OCI-LY3 (cell line): Measurements from ENCODE around the gene PRDM16.

Source experiments
- CTCF ChIP-seq: fragments of 200-600, 300-600 bp; sonication (generic); IDR thresholded peaks from 2 replicates; pipeline ENCODE4 v1.5.1; 2014; ENCODE audit warnings: antibody characterized with exemption, low read length, low read depth
- EZH2phosphoT487 ChIP-seq: fragments of 200-600 bp; shearing (Covaris generic); IDR thresholded peaks from 2 replicates; pipeline ENCODE4 v1.6.1; 2018; ENCODE audit warnings: antibody characterized with exemption, mixed run types, low read depth

GRCh38 chr1:3197781-3198316, 128.8 kb downstream of the PRDM16 start:
- TF ChIP-seq CTCF, result no peak
- TF ChIP-seq EZH2phosphoT487, result no peak
